VCaP (cell line): ENCODE results near the gene MTF1.

Source experiments
- H3K27ac ChIP-seq: fragments of 450-650 bp; 2 replicates; pipeline ENCODE4 v1.5.1; 2017
- TF ChIP-seq, protein P1 (sequence below): fragments of 450-650 bp; conservative IDR thresholded peaks from 2 replicates; pipeline ENCODE4 v1.5.1; 2017; ENCODE audit warnings: mild to moderate bottlenecking, moderate library complexity

The MTF1 gene

GRCh38 chr1:37763791-37764413 is 95.5 kb downstream of the MTF1 start:
- TF ChIP-seq, protein P1, sequence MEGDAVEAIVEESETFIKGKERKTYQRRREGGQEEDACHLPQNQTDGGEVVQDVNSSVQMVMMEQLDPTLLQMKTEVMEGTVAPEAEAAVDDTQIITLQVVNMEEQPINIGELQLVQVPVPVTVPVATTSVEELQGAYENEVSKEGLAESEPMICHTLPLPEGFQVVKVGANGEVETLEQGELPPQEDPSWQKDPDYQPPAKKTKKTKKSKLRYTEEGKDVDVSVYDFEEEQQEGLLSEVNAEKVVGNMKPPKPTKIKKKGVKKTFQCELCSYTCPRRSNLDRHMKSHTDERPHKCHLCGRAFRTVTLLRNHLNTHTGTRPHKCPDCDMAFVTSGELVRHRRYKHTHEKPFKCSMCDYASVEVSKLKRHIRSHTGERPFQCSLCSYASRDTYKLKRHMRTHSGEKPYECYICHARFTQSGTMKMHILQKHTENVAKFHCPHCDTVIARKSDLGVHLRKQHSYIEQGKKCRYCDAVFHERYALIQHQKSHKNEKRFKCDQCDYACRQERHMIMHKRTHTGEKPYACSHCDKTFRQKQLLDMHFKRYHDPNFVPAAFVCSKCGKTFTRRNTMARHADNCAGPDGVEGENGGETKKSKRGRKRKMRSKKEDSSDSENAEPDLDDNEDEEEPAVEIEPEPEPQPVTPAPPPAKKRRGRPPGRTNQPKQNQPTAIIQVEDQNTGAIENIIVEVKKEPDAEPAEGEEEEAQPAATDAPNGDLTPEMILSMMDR = no peak
- H3K27ac ChIP-seq = no peak overlapping the region

GRCh38 chr1:37762516-37762915 is 96.9 kb downstream of the MTF1 start:
- TF ChIP-seq, protein P1 = no peak
- no peak overlapping the region for H3K27ac ChIP-seq

DNA sequence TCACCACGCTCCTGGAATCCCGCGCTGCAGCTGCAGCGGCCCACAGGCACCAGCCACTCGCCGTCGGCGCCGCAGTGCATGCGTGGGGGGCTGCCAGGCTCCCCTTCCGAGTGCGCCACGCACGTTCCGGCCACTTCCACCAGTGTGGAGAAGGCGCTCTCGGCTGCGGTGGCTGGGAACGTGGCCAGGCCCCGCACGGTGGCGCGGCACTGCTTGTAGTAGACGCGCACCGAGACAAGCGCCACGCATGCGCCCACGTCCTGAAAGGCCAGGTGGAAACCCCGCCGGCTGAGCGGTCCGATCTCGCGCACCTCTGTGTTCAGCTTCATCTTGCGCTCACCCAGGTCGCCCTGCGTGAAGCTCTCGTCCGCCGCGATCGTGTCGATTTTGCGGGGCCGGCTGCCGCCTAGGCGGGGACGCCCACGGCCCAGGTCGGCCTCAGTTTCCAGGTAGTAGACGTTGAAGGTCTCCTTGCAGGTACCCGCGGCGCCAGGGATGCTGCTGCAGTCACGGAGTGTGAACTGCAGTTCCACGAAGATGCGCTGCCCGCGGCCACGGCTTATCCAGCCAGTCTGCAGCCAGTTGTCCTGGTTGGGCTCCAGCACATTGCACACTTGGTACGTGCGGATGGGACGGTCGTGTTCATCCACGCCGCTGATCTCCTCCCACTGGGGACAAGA is 97.8 kb downstream of the MTF1 start:
- no peak overlapping the region for H3K27ac ChIP-seq

More for the DNA sequence above, 97.8 kb downstream of the MTF1 start:
- TF ChIP-seq, protein P1 = no peak
